HG03280 (cell line): Measurements from ENCODE around the gene PPP1R15B.

Source experiments
- ATAC-seq: cut with Tn5 transposase; IDR thresholded peaks from one replicate; pipeline ENCODE4 v1.9.1; 2021; ENCODE audit warnings: mild to moderate bottlenecking, moderate library complexity; ENCODE audit not compliant: unreplicated experiment

PPP1R15B gene

GRCh38 chr1:204421441-204421840, 9.8 kb upstream of the PPP1R15B start:
- ATAC-seq, result no peak

- no peak for ATAC-seq
Observed at GRCh38 chr1:204420039-204421004, 8.7 kb upstream of the PPP1R15B start.

- no peak for ATAC-seq
Observed at GRCh38 chr1:204419064-204419403, 7.4 kb upstream of the PPP1R15B start.

GRCh38 chr1:204418174-204419063, 6.8 kb upstream of the PPP1R15B start:
- no peak for ATAC-seq

- no peak for ATAC-seq
Observed at GRCh38 chr1:204417074-204417997, 5.7 kb upstream of the PPP1R15B start.

GRCh38 chr1:204416589-204417073, 5.0 kb upstream of the PPP1R15B start:
- no peak for ATAC-seq

- ATAC-seq, result no peak
Observed at GRCh38 chr1:204415351-204415750, 3.7 kb upstream of the PPP1R15B start.

- ATAC-seq, result no peak
Observed at GRCh38 chr1:204414016-204414415, 2.4 kb upstream of the PPP1R15B start.

- no peak for ATAC-seq
Observed at GRCh38 chr1:204413170-204413535, 1.5 kb upstream of the PPP1R15B start.

- ATAC-seq, result peak; percentile 28
Observed at GRCh38 chr1:204410688-204411450, 748 bp downstream of the PPP1R15B start.

- ATAC-seq, result no peak
Observed at GRCh38 chr1:204409836-204410687, 1.6 kb downstream of the PPP1R15B start.

- ATAC-seq, result no peak
Observed at GRCh38 chr1:204409123-204409522, 2.5 kb downstream of the PPP1R15B start.

- no peak for ATAC-seq
Observed at GRCh38 chr1:204408602-204409001, 3.0 kb downstream of the PPP1R15B start.

- ATAC-seq, result no peak
Observed at GRCh38 chr1:204408074-204408507, 3.5 kb downstream of the PPP1R15B start.

GRCh38 chr1:204407295-204407971, 4.2 kb downstream of the PPP1R15B start:
- ATAC-seq, result no peak

- ATAC-seq, result no peak
Observed at GRCh38 chr1:204406621-204407020, 5.0 kb downstream of the PPP1R15B start.

- ATAC-seq, result no peak
Observed at GRCh38 chr1:204405988-204406387, 5.6 kb downstream of the PPP1R15B start.

- no peak for ATAC-seq
Observed at GRCh38 chr1:204404629-204405028, 7.0 kb downstream of the PPP1R15B start.
